OCI-LY7 (cell line): ENCODE data around the gene FAM187B. TPM values are rescaled to one million over a fixed set of nuclear protein-coding genes. Genes with fewer than 3 reads are reported as not detected.

ENCODE experiments used
- BruUV-seq: library from RNA; stranded (reverse); fragments of 400-500 nt; replicated peaks from 2 replicates; lab custom pipeline; 2021; lab: Mats Ljungman, UMichigan
- CTCF ChIA-PET: fragments of 300-600 bp; sonication (Branson Sonifier 250); formaldehyde crosslinking; loops from one replicate; lab custom pipeline; 2022; ENCODE audit warnings: antibody characterized with exemption; ENCODE audit not compliant: unreplicated experiment; lab: Charles Lee
- POLR2A ChIA-PET: fragments of 300-600 bp; sonication (Branson Sonifier 250); formaldehyde crosslinking; loops from one replicate; lab custom pipeline; 2022; ENCODE audit warnings: antibody characterized with exemption; lab: Charles Lee
- DNase-seq: peaks from one replicate; pipeline ENCODE4 v3.0.0-alpha.2; 2015; ENCODE audit warnings: low spot score
- H2AFZ ChIP-seq: fragments of 200-600 bp; sonication (generic), shearing (Covaris generic); 2 replicates; pipeline ENCODE4 v1.6.1; 2014; ENCODE audit warnings: mild to moderate bottlenecking, antibody characterized with exemption, low read length, moderate library complexity
- H3K27ac ChIP-seq: fragments of 200-600 bp; sonication (generic); 2 replicates; pipeline ENCODE4 v1.5.1; 2014; ENCODE audit warnings: mixed run types, low read depth, mild to moderate bottlenecking, moderate library complexity, low read length, inconsistent platforms; ENCODE audit not compliant: poor library complexity, severe bottlenecking
- H3K36me3 ChIP-seq: fragments of 200-600 bp; sonication (generic); 2 replicates; pipeline ENCODE4 v1.6.1; 2014; ENCODE audit warnings: mild to moderate bottlenecking, antibody characterized with exemption, low read length, moderate library complexity, mixed read lengths; ENCODE audit not compliant: insufficient read depth
- H3K4me1 ChIP-seq: fragments of 200-600 bp; sonication (generic); 2 replicates; pipeline ENCODE4 v1.5.1; 2014; ENCODE audit warnings: mild to moderate bottlenecking, low read length; ENCODE audit not compliant: insufficient read depth, poor library complexity, severe bottlenecking
- H3K4me2 ChIP-seq: fragments of 200-600 bp; sonication (generic); 2 replicates; pipeline ENCODE4 v1.6.1; 2014; ENCODE audit warnings: mild to moderate bottlenecking, low read length
- H3K4me3 ChIP-seq: fragments of 200-600 bp; sonication (generic); 2 replicates; pipeline ENCODE4 v1.5.1; 2014; ENCODE audit warnings: mild to moderate bottlenecking, low read depth, low read length; ENCODE audit not compliant: poor library complexity, severe bottlenecking
- H3K79me2 ChIP-seq: fragments of 200-600 bp; sonication (generic); 2 replicates; pipeline ENCODE4 v1.6.1; 2016; ENCODE audit warnings: low read depth, mild to moderate bottlenecking, low read length, moderate library complexity, mixed read lengths; ENCODE audit not compliant: insufficient read depth
- H3K9me2 ChIP-seq: fragments of 200-600 bp; sonication (generic); 2 replicates; pipeline ENCODE4 v1.6.1; 2016; ENCODE audit warnings: mild to moderate bottlenecking, low read length, mixed read lengths; ENCODE audit not compliant: insufficient read depth
- H3K9me3 ChIP-seq: fragments of 200-600 bp; sonication (generic); 2 replicates; pipeline ENCODE4 v1.6.1; 2014; ENCODE audit warnings: mild to moderate bottlenecking, mixed run types, low read length, mixed read lengths
- H4K20me1 ChIP-seq: fragments of 200-600 bp; sonication (generic); 2 replicates; pipeline ENCODE4 v1.6.1; 2014; ENCODE audit warnings: mild to moderate bottlenecking, antibody characterized with exemption, low read length, moderate library complexity, mixed read lengths; ENCODE audit not compliant: insufficient read depth
- EZH2phosphoT487 ChIP-seq: fragments of 200-600 bp; sonication (generic); IDR thresholded peaks from 2 replicates; pipeline ENCODE4 v1.6.1; 2018; ENCODE audit warnings: low read depth, borderline replicate concordance, mild to moderate bottlenecking, mixed run types, antibody characterized with exemption, low read length, moderate library complexity, mixed read lengths
- intact Hi-C: fragments of 100-400 bp; cut with micrococcal nuclease; formaldehyde crosslinking; loops from one replicate; pipeline ENCODE4 v1.10.0; 2022; ENCODE audit not compliant: unreplicated experiment
- total RNA-seq, 2 experiments: library from RNA; depleted of rRNA in 1 of 2; stranded (reverse); fragments of >200 nt in 1 of 2; shearing (Covaris generic) in 1 of 2; gene quantifications; 2 replicates each; pipeline ENCODE4 v1.2.3, GENCODE V29; 2014 to 2022
- TF ChIP-seq, protein P1 (sequence below): fragments of 200-600 bp; sonication (generic); conservative IDR thresholded peaks from 2 replicates; pipeline ENCODE4 v1.5.1; 2014; ENCODE audit warnings: mild to moderate bottlenecking, antibody characterized with exemption, low read length, moderate library complexity, mixed read lengths

Gene FAM187B
- total RNA-seq, 2 experiments from 2014 or later, result not detected

DNA sequence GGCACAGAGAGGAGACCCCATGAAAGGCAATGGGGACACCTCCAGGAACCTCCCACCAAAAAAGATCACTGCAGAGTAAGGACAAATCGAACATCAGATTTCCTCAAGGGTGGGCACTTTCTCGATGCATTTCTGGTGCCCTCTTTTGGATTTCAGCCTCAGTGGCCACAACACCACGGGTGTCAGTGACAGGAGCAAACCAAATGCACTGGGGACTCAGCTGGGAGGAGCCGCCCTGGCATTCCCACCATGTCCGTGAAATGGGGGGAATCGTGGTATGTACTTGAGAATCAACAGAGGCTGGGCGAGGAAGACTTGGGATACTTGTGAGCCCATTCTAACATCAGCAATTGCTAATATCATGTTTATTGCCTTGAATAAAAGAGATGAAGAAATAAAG is 16.3 kb downstream of the FAM187B start:
- no TSS peak for BruUV-seq
- Histone ChIP-seq H3K79me2 (no peaks in the 10 kb centered on the region), H3K36me3 (no peaks in the 10 kb centered on the region), H3K9me2 (no peaks in the 10 kb centered on the region), H3K27ac (peak overlapping the region; percentile 83), H3K4me2 (peak overlapping the region; percentile 88), H2AFZ (peak overlapping the region; percentile 73), H4K20me1 (no peaks in the 10 kb centered on the region), H3K4me3 (no peak overlapping the region), H3K4me1 (peaks cover 87% of the 10 kb centered on the region), H3K9me3 (peaks cover 4% of the 10 kb centered on the region; the same call in 1 of the 2 replicates)
- TF ChIP-seq, protein P1, sequence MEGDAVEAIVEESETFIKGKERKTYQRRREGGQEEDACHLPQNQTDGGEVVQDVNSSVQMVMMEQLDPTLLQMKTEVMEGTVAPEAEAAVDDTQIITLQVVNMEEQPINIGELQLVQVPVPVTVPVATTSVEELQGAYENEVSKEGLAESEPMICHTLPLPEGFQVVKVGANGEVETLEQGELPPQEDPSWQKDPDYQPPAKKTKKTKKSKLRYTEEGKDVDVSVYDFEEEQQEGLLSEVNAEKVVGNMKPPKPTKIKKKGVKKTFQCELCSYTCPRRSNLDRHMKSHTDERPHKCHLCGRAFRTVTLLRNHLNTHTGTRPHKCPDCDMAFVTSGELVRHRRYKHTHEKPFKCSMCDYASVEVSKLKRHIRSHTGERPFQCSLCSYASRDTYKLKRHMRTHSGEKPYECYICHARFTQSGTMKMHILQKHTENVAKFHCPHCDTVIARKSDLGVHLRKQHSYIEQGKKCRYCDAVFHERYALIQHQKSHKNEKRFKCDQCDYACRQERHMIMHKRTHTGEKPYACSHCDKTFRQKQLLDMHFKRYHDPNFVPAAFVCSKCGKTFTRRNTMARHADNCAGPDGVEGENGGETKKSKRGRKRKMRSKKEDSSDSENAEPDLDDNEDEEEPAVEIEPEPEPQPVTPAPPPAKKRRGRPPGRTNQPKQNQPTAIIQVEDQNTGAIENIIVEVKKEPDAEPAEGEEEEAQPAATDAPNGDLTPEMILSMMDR, result peak; percentile 9; the same call in 1 of the 2 replicates
- no peak for TF ChIP-seq EZH2phosphoT487
- ChIA-PET CTCF (no interaction called here), POLR2A (interaction anchor here (2.5 kb wide), 1 partner anchor 71 kb away, joined by 6 read pairs; no protein-coding TSS in a partner anchor)
- intact Hi-C loops, result loop anchor here (5.0 kb wide), 1 partner anchor 85 kb away; no protein-coding TSS in a partner anchor
- DNase-seq, result no peak

DNA sequence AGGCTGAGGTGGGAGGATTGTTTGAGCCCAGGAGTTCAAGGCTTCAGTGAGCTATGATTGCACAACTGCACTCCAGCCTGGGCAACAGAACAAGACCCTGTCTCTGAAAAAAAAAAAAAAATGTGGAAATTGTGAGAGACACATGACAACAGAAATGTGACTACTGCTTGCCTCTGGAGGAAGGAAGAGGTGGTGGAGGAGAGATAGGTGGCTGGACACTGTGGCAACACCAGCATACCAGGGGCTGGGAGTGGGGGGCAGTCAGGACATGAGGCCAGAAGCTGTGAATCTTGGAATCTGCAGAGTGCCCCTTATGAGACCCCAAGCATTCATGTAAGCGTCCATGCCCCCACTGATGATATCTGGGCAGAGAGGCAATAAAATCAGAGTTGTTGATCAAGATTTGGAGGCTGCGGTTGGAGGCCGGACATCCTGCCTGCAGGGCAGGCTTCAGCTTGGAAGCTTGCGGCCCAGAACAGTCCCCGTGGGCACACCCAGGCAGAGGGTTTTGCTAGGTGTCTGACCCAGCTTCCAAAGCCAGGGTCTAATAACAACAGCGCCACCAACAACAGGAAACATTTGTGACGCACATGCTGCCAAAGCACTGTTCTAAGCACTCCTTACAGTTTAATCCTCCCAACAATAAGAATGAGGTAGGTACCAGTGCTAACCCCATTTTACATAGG is 16.9 kb downstream of the FAM187B start:
- CTCF ChIA-PET, result interaction anchor here (0.8 kb wide), 1 partner anchor 70 kb away, joined by 4 read pairs; no protein-coding TSS in a partner anchor
- H3K4me2 ChIP-seq, result peak overlapping the region; percentile 88
- H3K4me1 ChIP-seq, result peaks cover 88% of the 10 kb centered on the region
- H3K79me2 ChIP-seq, result no peaks in the 10 kb centered on the region
- peak overlapping the region; percentile 83 for H3K27ac ChIP-seq
- H3K36me3 ChIP-seq, result no peaks in the 10 kb centered on the region
- peak; percentile 71 for DNase-seq
- intact Hi-C loops, result loop anchor here (2.0 to 5.0 kb wide), 2 partner anchors 57 to 86 kb away; partner anchors contain the start of gene FXYD5
- no peak for TF ChIP-seq EZH2phosphoT487
- TF ChIP-seq, protein P1, result peak; percentile 74
- H4K20me1 ChIP-seq, result no peaks in the 10 kb centered on the region
- H2AFZ ChIP-seq, result peak overlapping the region; percentile 73
- POLR2A ChIA-PET, result interaction anchor here (2.5 kb wide), 1 partner anchor 70 kb away, joined by 6 read pairs; no protein-coding TSS in a partner anchor
- H3K9me3 ChIP-seq, result peaks cover 4% of the 10 kb centered on the region; the same call in 1 of the 2 replicates
- H3K9me2 ChIP-seq, result no peaks in the 10 kb centered on the region
- BruUV-seq, result no TSS peak
- no peak overlapping the region for H3K4me3 ChIP-seq
